Progenitor cell of endocrine pancreas (in vitro differentiated cells): Measurements from ENCODE around the gene TSHZ3. TPM values are rescaled to one million over a fixed set of nuclear protein-coding genes. Genes with fewer than 3 reads are reported as not detected.

Experiments
- DNase-seq: peaks from one replicate; pipeline ENCODE4 v3.0.0; 2021; ENCODE audit warnings: low spot score; ENCODE audit not compliant: unreplicated experiment
- H3K27ac Mint-ChIP-seq: 2 replicates; pipeline ENCODE4 v1.8.0; 2021; ENCODE audit warnings: mild to moderate bottlenecking, moderate library complexity, mixed read lengths
- H3K27me3 Mint-ChIP-seq: 2 replicates; pipeline ENCODE4 v1.8.0; 2021; ENCODE audit warnings: mixed read lengths
- H3K36me3 Mint-ChIP-seq: 2 replicates; pipeline ENCODE4 v1.8.0; 2022; ENCODE audit warnings: mixed read lengths; ENCODE audit not compliant: insufficient read depth
- H3K4me1 Mint-ChIP-seq: 2 replicates; pipeline ENCODE4 v1.8.0; 2021; ENCODE audit warnings: low read depth, mixed read lengths
- H3K4me3 Mint-ChIP-seq: 2 replicates; pipeline ENCODE4 v1.8.0; 2021; ENCODE audit warnings: low read depth, mild to moderate bottlenecking, moderate library complexity, mixed read lengths
- H3K9me3 Mint-ChIP-seq: 2 replicates; pipeline ENCODE4 v1.8.0; 2021; ENCODE audit warnings: low read depth, mixed read lengths
- total RNA-seq: library from RNA; stranded (reverse); gene quantifications from 2 replicates; pipeline ENCODE4 v1.2.1, GENCODE V29; 2021
- TF ChIP-seq, protein P1 (sequence below): fragments of 200-600 bp; sonication (generic); IDR thresholded peaks from one replicate; pipeline ENCODE4 v1.5.0; 2021; ENCODE audit warnings: antibody characterized with exemption, mild to moderate bottlenecking; ENCODE audit not compliant: unreplicated experiment

TSHZ3 gene
- total RNA-seq, 1 donor from 2014 or later: 15.5 TPM

DNA sequence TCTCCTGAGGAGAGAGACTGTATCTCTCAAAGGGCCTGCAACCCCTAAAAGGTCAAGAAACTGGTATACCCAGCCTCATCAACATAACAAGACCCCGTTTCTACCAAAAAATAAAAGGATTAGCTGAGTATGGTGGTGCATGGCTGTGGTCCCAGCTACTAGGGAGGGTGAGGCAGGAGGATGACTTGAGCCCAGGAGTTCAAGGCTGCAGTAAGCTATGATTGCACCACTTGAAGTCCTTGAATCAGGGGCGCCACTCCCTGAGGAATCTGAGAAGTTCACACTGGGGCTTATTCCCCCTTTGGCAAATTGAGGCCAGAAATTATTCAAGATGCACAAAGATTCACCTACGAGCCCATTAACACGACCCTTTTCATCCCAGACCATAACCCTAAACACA lies 83.0 kb downstream of the TSHZ3 start:
- no peaks in the 10 kb centered on the region for H3K4me1 Mint-ChIP-seq
- TF ChIP-seq, protein P1, sequence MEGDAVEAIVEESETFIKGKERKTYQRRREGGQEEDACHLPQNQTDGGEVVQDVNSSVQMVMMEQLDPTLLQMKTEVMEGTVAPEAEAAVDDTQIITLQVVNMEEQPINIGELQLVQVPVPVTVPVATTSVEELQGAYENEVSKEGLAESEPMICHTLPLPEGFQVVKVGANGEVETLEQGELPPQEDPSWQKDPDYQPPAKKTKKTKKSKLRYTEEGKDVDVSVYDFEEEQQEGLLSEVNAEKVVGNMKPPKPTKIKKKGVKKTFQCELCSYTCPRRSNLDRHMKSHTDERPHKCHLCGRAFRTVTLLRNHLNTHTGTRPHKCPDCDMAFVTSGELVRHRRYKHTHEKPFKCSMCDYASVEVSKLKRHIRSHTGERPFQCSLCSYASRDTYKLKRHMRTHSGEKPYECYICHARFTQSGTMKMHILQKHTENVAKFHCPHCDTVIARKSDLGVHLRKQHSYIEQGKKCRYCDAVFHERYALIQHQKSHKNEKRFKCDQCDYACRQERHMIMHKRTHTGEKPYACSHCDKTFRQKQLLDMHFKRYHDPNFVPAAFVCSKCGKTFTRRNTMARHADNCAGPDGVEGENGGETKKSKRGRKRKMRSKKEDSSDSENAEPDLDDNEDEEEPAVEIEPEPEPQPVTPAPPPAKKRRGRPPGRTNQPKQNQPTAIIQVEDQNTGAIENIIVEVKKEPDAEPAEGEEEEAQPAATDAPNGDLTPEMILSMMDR: no peak
- no peak overlapping the region for H3K4me3 Mint-ChIP-seq
- peaks cover 14% of the 10 kb centered on the region for H3K27me3 Mint-ChIP-seq
- no peak for DNase-seq
- no peaks in the 10 kb centered on the region for H3K9me3 Mint-ChIP-seq
- no peaks in the 10 kb centered on the region for H3K36me3 Mint-ChIP-seq
- no peak overlapping the region for H3K27ac Mint-ChIP-seq

DNA sequence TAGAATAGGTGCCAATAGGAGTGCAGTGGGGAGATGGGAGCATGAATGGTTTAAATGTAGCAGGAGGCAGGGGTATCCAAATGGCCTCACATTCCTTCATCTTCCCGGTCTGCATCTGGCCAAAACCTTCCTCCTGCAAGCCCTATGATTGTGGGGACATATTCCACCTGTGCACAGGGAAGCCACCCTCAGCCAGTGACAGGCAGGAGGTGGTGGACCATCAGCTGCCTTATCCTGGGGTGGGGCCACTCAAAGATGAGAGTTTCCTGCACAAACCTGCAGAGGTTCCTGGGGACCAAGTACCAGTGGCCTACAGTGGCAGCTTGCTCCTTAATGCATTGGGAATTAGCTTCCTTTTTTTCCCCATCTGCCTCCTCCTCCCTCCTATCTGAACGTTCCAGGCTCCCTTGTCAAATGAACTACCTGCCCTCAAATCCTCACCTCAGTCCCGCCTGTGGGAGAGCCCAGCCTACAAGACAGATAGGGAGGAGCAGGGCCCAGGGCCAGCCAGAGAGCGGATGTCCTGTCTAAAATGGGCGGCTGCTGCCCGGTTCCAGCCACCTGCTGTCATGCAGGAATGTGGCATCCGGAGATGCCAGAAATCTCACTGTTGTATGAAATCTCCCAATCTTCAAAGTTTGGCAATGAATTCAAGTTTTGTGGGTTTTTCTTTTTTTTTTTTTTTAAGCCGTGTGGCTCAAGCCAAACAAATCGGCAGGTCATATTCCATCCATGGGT lies 85.0 kb downstream of the TSHZ3 start:
- Mint-ChIP-seq H3K27me3 (peaks cover 19% of the 10 kb centered on the region), H3K4me3 (no peak overlapping the region), H3K36me3 (no peaks in the 10 kb centered on the region), H3K9me3 (no peaks in the 10 kb centered on the region), H3K27ac (peak overlapping the region; percentile 85), H3K4me1 (no peaks in the 10 kb centered on the region)
- TF ChIP-seq, protein P1: no peak
- no peak for DNase-seq

DNA sequence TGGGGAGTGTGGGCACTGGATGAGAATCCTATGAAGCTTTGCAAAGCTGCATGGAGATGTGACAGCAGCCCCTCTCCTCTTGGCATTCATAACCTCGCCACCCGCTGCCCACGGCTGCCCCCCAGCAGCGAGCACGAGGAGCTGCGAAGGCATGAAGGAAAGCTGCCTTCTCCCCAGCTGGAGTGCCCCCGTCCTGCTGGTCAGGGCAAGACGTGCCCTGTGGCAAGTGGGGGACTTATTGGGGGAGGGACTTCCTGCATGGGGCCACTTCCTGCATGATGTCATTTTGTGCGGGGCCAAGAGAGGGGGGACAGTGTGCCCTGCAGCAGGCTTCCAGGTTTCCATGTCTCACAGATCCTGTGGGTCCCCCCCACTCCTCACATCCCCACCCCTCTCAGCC lies 85.9 kb downstream of the TSHZ3 start:
- H3K4me3 Mint-ChIP-seq: no peak overlapping the region
- H3K27ac Mint-ChIP-seq: no peak overlapping the region
- H3K4me1 Mint-ChIP-seq: no peaks in the 10 kb centered on the region
- TF ChIP-seq, protein P1: no peak
- no peaks in the 10 kb centered on the region for H3K36me3 Mint-ChIP-seq
- no peak for DNase-seq
- peaks cover 25% of the 10 kb centered on the region for H3K27me3 Mint-ChIP-seq
- no peaks in the 10 kb centered on the region for H3K9me3 Mint-ChIP-seq

DNA sequence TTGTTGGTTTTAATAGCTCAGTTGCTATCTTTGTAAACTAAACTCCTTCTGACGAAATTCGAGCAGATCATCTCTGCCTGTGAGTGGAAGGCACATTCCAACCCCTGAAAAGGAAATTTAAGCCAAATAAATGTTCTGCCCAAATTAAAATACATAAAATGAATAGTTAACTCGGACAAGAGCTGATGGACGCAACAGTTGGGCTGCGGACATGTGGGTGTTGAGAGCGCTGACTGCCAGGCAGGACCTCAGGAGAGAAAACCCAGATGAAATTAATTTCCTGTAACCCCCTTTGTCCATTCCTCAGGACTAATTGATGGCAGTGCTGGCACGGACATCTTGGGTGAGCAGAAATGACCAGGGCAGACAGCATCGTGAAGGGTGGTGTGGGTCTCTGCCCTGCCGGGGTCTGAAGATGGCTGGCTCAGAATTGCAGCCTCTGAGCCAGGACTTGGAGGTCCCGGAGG lies 86.5 kb downstream of the TSHZ3 start:
- Mint-ChIP-seq H3K27ac (no peak overlapping the region), H3K9me3 (no peaks in the 10 kb centered on the region), H3K4me1 (no peaks in the 10 kb centered on the region), H3K27me3 (peaks cover 27% of the 10 kb centered on the region), H3K36me3 (no peaks in the 10 kb centered on the region), H3K4me3 (no peak overlapping the region)
- TF ChIP-seq, protein P1: no peak
- no peak for DNase-seq

DNA sequence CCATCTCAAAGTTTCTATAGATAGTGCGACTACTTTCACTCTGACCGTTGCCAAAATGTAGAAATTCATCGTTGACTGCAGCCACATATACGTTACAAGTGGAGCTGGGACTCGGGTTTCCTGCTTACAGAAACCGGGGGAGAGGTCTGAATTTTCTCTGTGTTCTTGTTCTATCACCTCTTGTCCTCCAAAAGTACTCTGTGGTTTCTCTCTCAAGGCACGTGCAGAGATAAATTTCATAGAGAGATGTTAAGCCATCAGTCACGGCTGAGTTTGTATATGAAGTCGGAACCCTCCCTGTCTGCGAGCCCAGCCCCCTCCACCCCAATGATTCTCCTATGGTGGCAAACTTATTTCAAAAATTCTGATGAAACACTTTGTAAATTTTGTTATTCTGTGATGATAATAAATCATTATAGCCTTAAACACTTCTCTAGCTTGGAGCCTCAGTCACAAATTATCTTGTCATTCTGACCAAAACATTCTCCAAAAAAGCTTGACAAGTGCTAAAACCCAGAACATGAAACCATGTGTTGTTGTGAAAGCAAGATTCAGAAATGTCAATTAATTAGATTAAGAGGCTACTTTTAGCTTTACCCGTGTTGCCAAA lies 87.5 kb downstream of the TSHZ3 start:
- H3K9me3 Mint-ChIP-seq: no peaks in the 10 kb centered on the region
- no peaks in the 10 kb centered on the region for H3K4me1 Mint-ChIP-seq
- H3K36me3 Mint-ChIP-seq: no peaks in the 10 kb centered on the region
- no peak overlapping the region for H3K27ac Mint-ChIP-seq
- TF ChIP-seq, protein P1: no peak
- DNase-seq: no peak
- peaks cover 30% of the 10 kb centered on the region for H3K27me3 Mint-ChIP-seq
- no peak overlapping the region for H3K4me3 Mint-ChIP-seq
